Hepatocyte (in vitro differentiated cells): ENCODE data around the gene FBN1. TPM values are rescaled to one million over a fixed set of nuclear protein-coding genes. Genes with fewer than 3 reads are reported as not detected.

Experiments used
- DNase-seq: peaks from one replicate; pipeline ENCODE4 v3.0.0-alpha.2; 2016; ENCODE audit warnings: low spot score
- H2AFZ ChIP-seq: fragments of 200-600 bp; sonication (generic); 2 replicates; pipeline ENCODE4 v1.6.0; 2016; ENCODE audit warnings: antibody characterized with exemption, mild to moderate bottlenecking
- H3K27ac ChIP-seq: fragments of 200-600 bp; sonication (generic); 2 replicates; pipeline ENCODE4 v1.5.1; 2016; ENCODE audit warnings: mild to moderate bottlenecking
- H3K27me3 ChIP-seq: fragments of 200-600 bp; sonication (generic); 2 replicates; pipeline ENCODE4 v1.6.1; 2016
- H3K36me3 ChIP-seq: fragments of 200-600 bp; sonication (generic); replicated peaks from 2 replicates; pipeline ENCODE4 v1.5.1; 2016; ENCODE audit warnings: low read depth; ENCODE audit not compliant: insufficient read depth
- H3K4me1 ChIP-seq: fragments of 200-600 bp; sonication (generic); 2 replicates; pipeline ENCODE4 v1.5.1; 2016; ENCODE audit warnings: mild to moderate bottlenecking, moderate library complexity; ENCODE audit not compliant: insufficient read depth
- H3K4me2 ChIP-seq: fragments of 200-600 bp; sonication (generic); 2 replicates; pipeline ENCODE4 v1.6.0; 2016
- H3K4me3 ChIP-seq: fragments of 200-600 bp; sonication (generic); 2 replicates; pipeline ENCODE4 v1.5.1; 2016; ENCODE audit warnings: mild to moderate bottlenecking
- H3K79me2 ChIP-seq: fragments of 200-600 bp; sonication (generic); 2 replicates; pipeline ENCODE4 v1.6.0; 2017; ENCODE audit warnings: mild to moderate bottlenecking
- H3K9me2 ChIP-seq: fragments of 200-600 bp; sonication (generic); replicated peaks from 2 replicates; pipeline ENCODE4 v1.6.0; 2017; ENCODE audit warnings: mild to moderate bottlenecking; ENCODE audit not compliant: insufficient read depth
- H3K9me3 ChIP-seq: fragments of 200-600 bp; sonication (generic); 2 replicates; pipeline ENCODE4 v1.5.1; 2016; ENCODE audit warnings: low read depth, mild to moderate bottlenecking
- H4K20me1 ChIP-seq: fragments of 200-600 bp; sonication (generic); 2 replicates; pipeline ENCODE4 v1.6.0; 2016; ENCODE audit warnings: mild to moderate bottlenecking; ENCODE audit not compliant: insufficient read depth, poor library complexity, severe bottlenecking
- CTCF ChIP-seq: fragments of 200-600 bp; sonication (generic); IDR thresholded peaks from 2 replicates; pipeline ENCODE4 v1.5.1; 2016; ENCODE audit warnings: antibody characterized with exemption, mild to moderate bottlenecking; ENCODE audit not compliant: poor library complexity
- EZH2 ChIP-seq: fragments of 200-600 bp; sonication (generic); IDR thresholded peaks from 2 replicates; pipeline ENCODE4 v1.6.1; 2016; ENCODE audit warnings: antibody characterized with exemption, mild to moderate bottlenecking, borderline replicate concordance
- EZH2phosphoT487 ChIP-seq: fragments of 200-600 bp; sonication (generic); IDR thresholded peaks from one replicate; pipeline ENCODE4 v1.6.1; 2018; ENCODE audit warnings: antibody characterized with exemption, mild to moderate bottlenecking, low read depth, moderate library complexity; ENCODE audit not compliant: unreplicated experiment, severe bottlenecking
- WGBS: methylation state at CpG from one replicate; pipeline ENCODE4 v1.1.6; 2016; ENCODE audit warnings: low lambda C conversion rate; ENCODE audit errors: missing lambda C conversion rate; 5-methylcytosine and 5-hydroxymethylcytosine counted together
- polyA plus RNA-seq: library from polyadenylated mRNA; unstranded; fragments of >200 nt; fragmentation: Nextera tagmentation; extraction: Ambion mirVana; gene quantifications from 2 replicates; pipeline ENCODE4 v1.2.1, GENCODE V29; 2016
- total RNA-seq: library from RNA; depleted of rRNA; stranded (reverse); fragments of >200 nt; gene quantifications from 2 replicates; pipeline ENCODE4 v1.2.3, GENCODE V29; 2014

Gene FBN1
- total and polyA plus RNA-seq, 2 experiments from 2014 or later: 76.6 to 199 TPM

GRCh38 chr15:48449734-48450133 lies 195.8 kb downstream of the FBN1 start:
- H4K20me1 ChIP-seq: no peaks in the 10 kb centered on the region
- no peak overlapping the region for H3K4me2 ChIP-seq
- no peaks in the 10 kb centered on the region for H3K9me3 ChIP-seq
- H2AFZ ChIP-seq: no peak overlapping the region
- WGBS: 96% methylated on average over 3 of the region's 3 CpGs
- no peak for TF ChIP-seq EZH2
- TF ChIP-seq EZH2phosphoT487: no peak
- no peak for TF ChIP-seq CTCF
- no peak for DNase-seq
- no peaks in the 10 kb centered on the region for H3K79me2 ChIP-seq
- no peaks in the 10 kb centered on the region for H3K4me1 ChIP-seq
- H3K9me2 ChIP-seq: no peaks in the 10 kb centered on the region
- H3K36me3 ChIP-seq: no peaks in the 10 kb centered on the region
- no peak overlapping the region for H3K27ac ChIP-seq
- H3K4me3 ChIP-seq: no peak overlapping the region
- H3K27me3 ChIP-seq: no peaks in the 10 kb centered on the region

- whole genome bisulfite sequencing: 96% methylated on average over 1 of the region's 1 CpG
- Histone ChIP-seq H3K27me3 (no peaks in the 10 kb centered on the region), H4K20me1 (no peaks in the 10 kb centered on the region), H3K9me2 (no peaks in the 10 kb centered on the region), H3K36me3 (no peaks in the 10 kb centered on the region), H3K4me2 (no peak overlapping the region), H3K4me3 (no peak overlapping the region), H2AFZ (no peak overlapping the region), H3K9me3 (no peaks in the 10 kb centered on the region), H3K4me1 (no peaks in the 10 kb centered on the region), H3K27ac (no peak overlapping the region), H3K79me2 (no peaks in the 10 kb centered on the region)
- TF ChIP-seq CTCF: no peak
- no peak for TF ChIP-seq EZH2
- no peak for TF ChIP-seq EZH2phosphoT487
- DNase-seq: no peak
These were observed 197.9 kb downstream of the FBN1 start for GRCh38 chr15:48447657-48448056.

- DNase-seq: no peak
- TF ChIP-seq EZH2phosphoT487: no peak
- no peak for TF ChIP-seq EZH2
- no peak for TF ChIP-seq CTCF
- Histone ChIP-seq H3K4me3 (no peak overlapping the region), H3K4me1 (no peaks in the 10 kb centered on the region), H2AFZ (no peak overlapping the region), H3K9me3 (no peaks in the 10 kb centered on the region), H3K27ac (no peak overlapping the region), H3K79me2 (no peaks in the 10 kb centered on the region), H3K4me2 (no peak overlapping the region), H3K36me3 (no peaks in the 10 kb centered on the region), H4K20me1 (no peaks in the 10 kb centered on the region), H3K9me2 (no peaks in the 10 kb centered on the region), H3K27me3 (no peaks in the 10 kb centered on the region)
- whole genome bisulfite sequencing: 97% methylated on average over 1 of the region's 1 CpG
These were observed 198.5 kb downstream of the FBN1 start for GRCh38 chr15:48447058-48447457.

- Histone ChIP-seq H2AFZ (no peak overlapping the region), H3K36me3 (no peaks in the 10 kb centered on the region), H3K4me3 (no peak overlapping the region), H3K4me1 (no peaks in the 10 kb centered on the region), H3K9me2 (no peaks in the 10 kb centered on the region), H3K4me2 (no peak overlapping the region), H3K27ac (no peak overlapping the region), H3K27me3 (no peaks in the 10 kb centered on the region), H3K9me3 (no peaks in the 10 kb centered on the region), H4K20me1 (no peaks in the 10 kb centered on the region), H3K79me2 (no peaks in the 10 kb centered on the region)
- WGBS: 80% methylated on average over 2 of the region's 2 CpGs
- no peak for TF ChIP-seq EZH2
- TF ChIP-seq CTCF: no peak
- TF ChIP-seq EZH2phosphoT487: no peak
- DNase-seq: no peak
These were observed 203.5 kb downstream of the FBN1 start for GRCh38 chr15:48442011-48442410.
